ENCODE data around the gene TSR1. TPM values are rescaled to one million over a fixed set of nuclear protein-coding genes. Genes with fewer than 3 reads are reported as not detected.

The TSR1 gene
- polyA plus RNA-seq, 1 of the 3 experiments (the other 2 are of a cell fraction): 26.7 TPM

DNA sequence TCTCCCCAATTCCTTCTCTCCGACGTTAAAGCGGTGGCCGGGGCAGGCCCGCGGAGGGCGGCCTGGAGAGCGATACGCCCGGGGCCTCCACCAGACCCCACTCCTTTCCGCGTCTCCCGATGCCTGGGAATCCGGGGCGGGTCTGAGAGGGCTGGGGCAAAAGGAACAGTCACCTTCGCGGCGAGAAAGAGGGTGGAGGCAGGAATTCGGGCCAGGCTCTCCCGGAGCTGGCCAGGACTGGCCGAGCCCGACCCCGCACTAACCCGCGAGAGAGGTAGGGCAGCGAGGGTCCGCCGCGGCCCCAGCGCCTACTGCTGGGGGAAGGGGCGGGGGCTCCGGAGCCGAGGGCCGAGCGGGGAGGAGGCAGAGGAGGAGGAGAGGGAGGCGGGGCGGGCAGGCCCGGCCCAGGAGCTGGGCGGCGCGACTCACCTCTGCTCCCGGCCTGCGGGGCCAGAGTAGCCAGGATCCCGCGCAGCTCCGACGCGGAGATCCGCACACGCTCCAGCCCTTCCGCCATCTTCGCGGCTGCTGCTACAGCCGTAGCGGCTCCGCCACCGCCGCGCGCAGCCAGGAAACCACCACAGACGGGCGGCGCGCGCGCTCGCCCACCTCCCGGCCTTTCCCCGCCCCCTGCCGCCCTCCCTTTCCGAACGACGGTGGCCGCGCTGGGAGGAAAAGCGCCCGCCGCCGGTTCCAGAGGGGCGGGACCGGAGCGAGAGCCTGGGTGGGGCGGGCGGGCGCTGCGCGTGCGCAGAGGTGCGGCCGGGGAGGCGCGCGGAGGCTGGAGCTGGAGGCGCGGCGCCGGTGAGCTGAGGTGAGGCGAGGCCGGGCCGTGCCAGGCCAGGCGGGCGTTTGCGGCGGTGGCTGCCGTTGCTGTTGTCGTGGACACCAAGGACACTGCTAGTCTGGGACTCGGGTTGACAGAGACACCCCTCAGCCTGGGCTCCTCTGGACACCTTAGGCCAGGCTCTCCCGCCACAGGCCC lies 32.8 kb downstream of the TSR1 start, which contains the start of the genes SMG6 and SRR:
Gene SMG6 (minus strand): TSS at position 582 of the 985 bp plus-strand sequence. CDS start 65 bp downstream, at position 517.
Gene SRR (plus strand): TSS at position 747 of the 985 bp plus-strand sequence. CDS start 11,611 bp downstream, outside the sequence.
- 1% methylated on average over 34 of the region's 108 CpGs for WGBS (ENCODE audit: low lambda C conversion rate)
- Histone ChIP-seq H3K4me1 (ENCODE audit: control insufficient read depth in 1 of 2, insufficient read depth in 2 of 2, low read depth in 1 of 2, low read length in 1 of 2) (peaks cover 5 to 6% of the 10 kb centered on the region in 2 experiments; a peak in 2 of 4 replicates), H3K9ac (peak within 1 kb of the TSS; percentile 92), H3K36me3 (replicated peaks in 1 of 2; ENCODE audit: control insufficient read depth in 1 of 2, insufficient read depth in 2 of 2, low read length in 1 of 2) (peaks cover 15 to 20% of the 10 kb centered on the region in 2 experiments), H3K27me3 (ENCODE audit: insufficient read depth) (no peaks in the 10 kb centered on the region), H2AFZ (ENCODE audit: low read depth) (peak within 1 kb of the TSS; percentile 85), H3K4me2 (peak within 1 kb of the TSS; percentile 83), H3K9me2 (no peaks in the 10 kb centered on the region), H3K9me3 (no peaks in the 10 kb centered on the region), H3K27ac (ENCODE audit: low read depth in 2 of 2, low read length in 1 of 2) (peak within 1 kb of the TSS; percentile 82 to 95), H3F3A (replicated peaks; ENCODE audit: insufficient read depth) (peaks cover 7% of the 10 kb centered on the region), H4K20me1 (ENCODE audit: insufficient read depth) (peaks cover 30% of the 10 kb centered on the region), H3K79me2 (ENCODE audit: insufficient read depth) (peaks cover 93% of the 10 kb centered on the region), H3K4me3 (ENCODE audit: low read depth in 2 of 2, low read length in 1 of 2) (peak within 1 kb of the TSS; percentile 72 to 80)
- ChIA-PET CTCF (interaction anchor here (0.9 to 2.9 kb wide), 5 partner anchors 20 to 59 kb away, joined by 3 to 10 read pairs (median 5); no protein-coding TSS in a partner anchor), POLR2A (interaction anchor here (1.5 to 2.6 kb wide), 2 partner anchors 17 to 33 kb away, joined by 3 to 16 read pairs; partner anchors contain the start of genes SGSM2 and TSR1)
- TF ChIP-seq YY1 (IDR thresholded peaks at IDR 0.05; ENCODE audit: low read depth) (peak; percentile 47; the same call in 1 of the 2 replicates), MAX (IDR thresholded peaks at IDR 0.05; ENCODE audit: low read depth) (peak; percentile 11; the same call in 1 of the 2 replicates), JUND (IDR thresholded peaks at IDR 0.05) (no peak), EP300 (IDR thresholded peaks at IDR 0.05; ENCODE audit: borderline replicate concordance in 1 of 2, low read depth in 1 of 2, low read length in 1 of 2) (no peak), MXI1 (IDR thresholded peaks at IDR 0.05; ENCODE audit: low read depth, low read length) (peak; percentile 33), REST (IDR thresholded peaks at IDR 0.05; ENCODE audit: low read depth, low read length) (peak; percentile 14; the same call in 1 of the 2 replicates), NRF1 (IDR thresholded peaks at IDR 0.05; ENCODE audit: low read depth, low read length) (peak; percentile 81), SIN3A (IDR thresholded peaks at IDR 0.05; ENCODE audit: borderline replicate concordance, low read depth, low read length) (peak; percentile 43; the same call in 1 of the 2 replicates), TAF1 (IDR thresholded peaks at IDR 0.05; ENCODE audit: borderline replicate concordance, low read depth, low read length) (peak; percentile 24; the same call in 1 of the 2 replicates), POLR2AphosphoS5 (IDR thresholded peaks at IDR 0.05; ENCODE audit: low read depth, low read length) (peak; percentile 79), CHD2 (IDR thresholded peaks at IDR 0.05; ENCODE audit: low read length, partially characterized antibody) (peak; percentile 10)
- DNase-seq: peak; percentile 100

Data from SK-N-SH (cell line).